ENCODE data around the gene SLC25A27.

Gene SLC25A27

GRCh38 chr6:46648869-46649492 lies 3.8 kb upstream of the SLC25A27 start:
- H3K9me3 ChIP-seq (ENCODE audit: control insufficient read depth in 1 of 2, low read length in 2 of 2) = no peaks in the 10 kb centered on the region
- H3K36me3 ChIP-seq (ENCODE audit: control insufficient read depth in 1 of 2, insufficient read depth in 2 of 2, low read length in 2 of 2) = no peaks in the 10 kb centered on the region
- peaks cover 4 to 5% of the 10 kb centered on the region in 2 donors for H3K27me3 ChIP-seq (ENCODE audit: control insufficient read depth in 1 of 2, insufficient read depth in 2 of 2, low read length in 2 of 2)
- peaks cover 9 to 10% of the 10 kb centered on the region in 2 donors for H3K4me1 ChIP-seq (ENCODE audit: control insufficient read depth in 1 of 2, insufficient read depth in 2 of 2, low read length in 2 of 2)
- no peak overlapping the region for H3K27ac ChIP-seq (ENCODE audit: low read depth, low read length)
- H3K4me3 ChIP-seq (ENCODE audit: low read depth in 1 of 2, low read length in 2 of 2) = no peak overlapping the region
- H3K9ac ChIP-seq (ENCODE audit: low read depth in 1 of 2, low read length in 2 of 2) = no peak overlapping the region

DNA sequence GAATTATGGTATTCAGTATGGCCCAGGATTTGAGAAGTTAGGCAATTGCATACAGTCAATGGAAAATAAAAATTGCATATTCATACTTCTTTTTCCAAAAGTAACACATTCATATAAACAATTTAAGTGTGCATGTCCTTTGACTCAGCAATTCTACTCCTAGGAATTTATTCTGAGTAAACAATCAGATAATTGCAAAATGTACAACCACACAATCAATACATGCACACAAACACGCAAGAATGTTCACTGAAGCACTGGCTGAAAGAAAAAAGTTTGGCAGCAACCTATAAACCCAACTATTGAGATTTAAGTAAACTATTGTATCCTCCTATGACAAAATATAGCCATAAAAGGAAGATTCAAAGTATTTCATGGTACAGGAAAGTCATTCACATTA lies 1.8 kb upstream of the SLC25A27 start:
- Histone ChIP-seq H3K4me1 (ENCODE audit: control insufficient read depth in 1 of 2, insufficient read depth in 2 of 2, low read length in 2 of 2) (peaks cover 9 to 10% of the 10 kb centered on the region in 2 donors), H3K4me3 (ENCODE audit: low read depth in 1 of 2, low read length in 2 of 2) (no peak overlapping the region), H3K27me3 (ENCODE audit: control insufficient read depth in 1 of 2, insufficient read depth in 2 of 2, low read length in 2 of 2) (peaks cover 4 to 7% of the 10 kb centered on the region in 2 donors), H3K9me3 (ENCODE audit: control insufficient read depth in 1 of 2, low read length in 2 of 2) (no peaks in the 10 kb centered on the region), H3K27ac (ENCODE audit: low read depth, low read length) (no peak overlapping the region), H3K9ac (ENCODE audit: low read depth in 1 of 2, low read length in 2 of 2) (no peak overlapping the region), H3K36me3 (ENCODE audit: control insufficient read depth in 1 of 2, insufficient read depth in 2 of 2, low read length in 2 of 2) (no peaks in the 10 kb centered on the region)

GRCh38 chr6:46651816-46652215 lies 959 bp upstream of the SLC25A27 start:
- no peak overlapping the region for H3K27ac ChIP-seq (ENCODE audit: low read depth, low read length)
- H3K4me1 ChIP-seq (ENCODE audit: control insufficient read depth in 1 of 2, insufficient read depth in 2 of 2, low read length in 2 of 2) = peaks cover 9 to 10% of the 10 kb centered on the region in 2 donors
- H3K36me3 ChIP-seq (ENCODE audit: control insufficient read depth in 1 of 2, insufficient read depth in 2 of 2, low read length in 2 of 2) = no peaks in the 10 kb centered on the region
- H3K27me3 ChIP-seq (ENCODE audit: control insufficient read depth in 1 of 2, insufficient read depth in 2 of 2, low read length in 2 of 2) = peaks cover 4 to 7% of the 10 kb centered on the region in 2 donors
- H3K9ac ChIP-seq (ENCODE audit: low read depth in 1 of 2, low read length in 2 of 2) = peak overlapping the region; percentile 63 to 78
- peak overlapping the region; percentile 86 to 87 for H3K4me3 ChIP-seq (ENCODE audit: low read depth in 1 of 2, low read length in 2 of 2)
- no peaks in the 10 kb centered on the region for H3K9me3 ChIP-seq (ENCODE audit: control insufficient read depth in 1 of 2, low read length in 2 of 2)

DNA sequence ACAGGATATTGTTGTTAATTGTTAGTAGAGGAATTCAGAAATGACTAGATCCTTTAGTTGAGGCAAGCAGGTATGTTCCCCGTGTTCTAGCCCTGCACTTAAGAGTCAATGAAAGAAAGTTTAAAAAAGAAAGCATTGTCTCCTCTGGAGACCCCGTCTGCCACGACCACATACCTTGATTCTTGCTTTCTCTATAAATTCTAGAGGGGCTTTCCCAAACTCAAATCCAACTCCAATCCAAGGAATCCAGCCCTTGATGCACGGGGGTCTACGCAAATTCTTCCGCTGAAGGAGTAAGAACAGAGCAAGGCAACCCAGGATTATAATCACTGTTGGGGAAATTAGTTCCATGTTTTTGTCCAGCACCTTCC lies 558 bp upstream of the SLC25A27 start:
- H3K27me3 ChIP-seq (ENCODE audit: control insufficient read depth in 1 of 2, insufficient read depth in 2 of 2, low read length in 2 of 2) = peaks cover 4 to 7% of the 10 kb centered on the region in 2 donors
- no peaks in the 10 kb centered on the region for H3K36me3 ChIP-seq (ENCODE audit: control insufficient read depth in 1 of 2, insufficient read depth in 2 of 2, low read length in 2 of 2)
- peak overlapping the region; percentile 86 to 87 for H3K4me3 ChIP-seq (ENCODE audit: low read depth in 1 of 2, low read length in 2 of 2)
- peak overlapping the region; percentile 63 to 78 for H3K9ac ChIP-seq (ENCODE audit: low read depth in 1 of 2, low read length in 2 of 2)
- no peaks in the 10 kb centered on the region for H3K9me3 ChIP-seq (ENCODE audit: control insufficient read depth in 1 of 2, low read length in 2 of 2)
- peaks cover 9 to 10% of the 10 kb centered on the region in 2 donors for H3K4me1 ChIP-seq (ENCODE audit: control insufficient read depth in 1 of 2, insufficient read depth in 2 of 2, low read length in 2 of 2)
- H3K27ac ChIP-seq (ENCODE audit: low read depth, low read length) = no peak overlapping the region

DNA sequence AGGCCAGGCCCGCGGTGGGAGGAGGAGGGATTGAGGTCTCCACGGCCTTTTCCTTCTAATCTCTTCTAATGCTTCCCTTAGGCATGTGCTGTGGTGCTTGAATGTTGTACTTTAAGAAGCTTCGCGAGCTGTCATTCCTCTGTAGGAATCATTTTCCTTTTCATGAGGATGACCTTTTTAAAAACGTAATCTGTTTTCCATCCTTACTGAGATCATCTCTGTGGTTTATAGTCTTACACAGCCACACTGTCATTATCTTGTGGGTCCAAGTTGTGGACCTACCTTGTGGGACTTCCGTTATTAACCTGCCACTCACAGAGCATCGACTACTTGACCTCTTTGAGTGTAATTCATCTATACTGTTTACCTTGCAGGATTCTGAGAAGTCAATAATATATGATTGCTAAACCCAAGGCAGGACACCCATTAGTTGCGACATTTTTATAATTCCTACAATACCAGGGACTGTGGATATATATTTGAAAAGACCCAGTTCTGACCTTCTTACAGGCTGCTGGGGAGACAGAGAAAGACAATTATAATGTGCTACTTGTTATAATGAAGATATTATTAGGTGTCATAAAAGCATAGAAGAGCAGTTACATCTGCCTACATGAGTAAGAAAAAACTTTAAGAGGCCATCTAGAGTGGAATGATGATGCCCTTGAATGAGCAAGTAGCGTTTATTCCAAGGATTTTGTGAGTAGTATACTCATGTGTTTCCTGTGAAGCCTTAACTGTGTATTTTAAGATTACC lies 842 bp downstream of the SLC25A27 start:
- peak overlapping the region; percentile 63 to 78 for H3K9ac ChIP-seq (ENCODE audit: low read depth in 1 of 2, low read length in 2 of 2)
- H3K4me3 ChIP-seq (ENCODE audit: low read depth in 1 of 2, low read length in 2 of 2) = peak overlapping the region; percentile 86 to 87
- H3K4me1 ChIP-seq (ENCODE audit: control insufficient read depth in 1 of 2, insufficient read depth in 2 of 2, low read length in 2 of 2) = peaks cover 9 to 10% of the 10 kb centered on the region in 2 donors
- H3K27ac ChIP-seq (ENCODE audit: low read depth, low read length) = no peak overlapping the region
- H3K27me3 ChIP-seq (ENCODE audit: control insufficient read depth in 1 of 2, insufficient read depth in 2 of 2, low read length in 2 of 2) = peaks cover 4 to 7% of the 10 kb centered on the region in 2 donors
- H3K36me3 ChIP-seq (ENCODE audit: control insufficient read depth in 1 of 2, insufficient read depth in 2 of 2, low read length in 2 of 2) = no peaks in the 10 kb centered on the region
- no peaks in the 10 kb centered on the region for H3K9me3 ChIP-seq (ENCODE audit: control insufficient read depth in 1 of 2, low read length in 2 of 2)

GRCh38 chr6:46655803-46656202 lies 3.0 kb downstream of the SLC25A27 start:
- Histone ChIP-seq H3K27me3 (ENCODE audit: control insufficient read depth in 1 of 2, insufficient read depth in 2 of 2, low read length in 2 of 2) (peaks cover 4 to 7% of the 10 kb centered on the region in 2 donors), H3K9ac (ENCODE audit: low read depth in 1 of 2, low read length in 2 of 2) (no peak overlapping the region), H3K27ac (ENCODE audit: low read depth, low read length) (no peak overlapping the region), H3K9me3 (ENCODE audit: control insufficient read depth in 1 of 2, low read length in 2 of 2) (no peaks in the 10 kb centered on the region), H3K36me3 (ENCODE audit: control insufficient read depth in 1 of 2, insufficient read depth in 2 of 2, low read length in 2 of 2) (no peaks in the 10 kb centered on the region), H3K4me1 (ENCODE audit: control insufficient read depth in 1 of 2, insufficient read depth in 2 of 2, low read length in 2 of 2) (peaks cover 9% of the 10 kb centered on the region in 2 donors), H3K4me3 (ENCODE audit: low read depth in 1 of 2, low read length in 2 of 2) (no peak overlapping the region)

- no peak overlapping the region for H3K27ac ChIP-seq (ENCODE audit: low read depth, low read length)
- no peaks in the 10 kb centered on the region for H3K36me3 ChIP-seq (ENCODE audit: control insufficient read depth in 1 of 2, insufficient read depth in 2 of 2, low read length in 2 of 2)
- H3K4me1 ChIP-seq (ENCODE audit: control insufficient read depth in 1 of 2, insufficient read depth in 2 of 2, low read length in 2 of 2) = peaks cover 4 to 6% of the 10 kb centered on the region in 2 donors
- no peaks in the 10 kb centered on the region for H3K9me3 ChIP-seq (ENCODE audit: control insufficient read depth in 1 of 2, low read length in 2 of 2)
- H3K27me3 ChIP-seq (ENCODE audit: control insufficient read depth in 1 of 2, insufficient read depth in 2 of 2, low read length in 2 of 2) = peaks cover 4 to 7% of the 10 kb centered on the region in 2 donors
- H3K9ac ChIP-seq (ENCODE audit: low read depth in 1 of 2, low read length in 2 of 2) = no peak overlapping the region
- H3K4me3 ChIP-seq (ENCODE audit: low read depth in 1 of 2, low read length in 2 of 2) = no peak overlapping the region
Observed at GRCh38 chr6:46657642-46658041, 4.9 kb downstream of the SLC25A27 start.

- H3K4me1 ChIP-seq (ENCODE audit: control insufficient read depth in 1 of 2, insufficient read depth in 2 of 2, low read length in 2 of 2) = no peaks in the 10 kb centered on the region
- no peaks in the 10 kb centered on the region for H3K27me3 ChIP-seq (ENCODE audit: control insufficient read depth in 1 of 2, insufficient read depth in 2 of 2, low read length in 2 of 2)
- no peak overlapping the region for H3K9ac ChIP-seq (ENCODE audit: low read depth in 1 of 2, low read length in 2 of 2)
- H3K27ac ChIP-seq (ENCODE audit: low read depth, low read length) = no peak overlapping the region
- H3K36me3 ChIP-seq (ENCODE audit: control insufficient read depth in 1 of 2, insufficient read depth in 2 of 2, low read length in 2 of 2) = no peaks in the 10 kb centered on the region
- H3K9me3 ChIP-seq (ENCODE audit: control insufficient read depth in 1 of 2, low read length in 2 of 2) = no peaks in the 10 kb centered on the region
- no peak overlapping the region for H3K4me3 ChIP-seq (ENCODE audit: low read depth in 1 of 2, low read length in 2 of 2)
Observed at GRCh38 chr6:46661483-46661882, 8.7 kb downstream of the SLC25A27 start.

DNA sequence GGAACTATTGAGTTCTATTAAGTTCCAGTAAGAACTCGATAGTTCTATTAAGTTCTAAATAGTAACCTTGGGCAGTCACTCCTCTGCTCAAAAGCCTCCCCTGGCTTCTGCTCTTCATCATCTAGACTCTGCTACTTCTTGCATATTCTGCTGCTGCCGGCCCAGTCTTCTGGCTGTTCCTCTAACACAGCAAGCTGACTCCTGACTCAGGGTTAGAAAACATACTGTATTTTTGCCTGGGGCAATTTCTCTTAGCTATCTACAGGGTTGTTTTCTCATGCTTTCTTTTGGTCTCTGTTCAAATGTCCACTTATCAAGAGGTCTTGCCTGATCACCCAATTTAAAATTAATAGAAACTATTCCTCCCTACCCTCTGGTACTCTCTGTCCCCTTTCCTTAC lies 14.6 kb downstream of the SLC25A27 start:
- H3K27ac ChIP-seq (ENCODE audit: low read depth, low read length) = no peak overlapping the region
- no peaks in the 10 kb centered on the region for H3K27me3 ChIP-seq (ENCODE audit: control insufficient read depth in 1 of 2, insufficient read depth in 2 of 2, low read length in 2 of 2)
- H3K9me3 ChIP-seq (ENCODE audit: control insufficient read depth in 1 of 2, low read length in 2 of 2) = no peaks in the 10 kb centered on the region
- H3K4me1 ChIP-seq (ENCODE audit: control insufficient read depth in 1 of 2, insufficient read depth in 2 of 2, low read length in 2 of 2) = no peaks in the 10 kb centered on the region
- H3K4me3 ChIP-seq (ENCODE audit: low read depth in 1 of 2, low read length in 2 of 2) = no peak overlapping the region
- no peak overlapping the region for H3K9ac ChIP-seq (ENCODE audit: low read depth in 1 of 2, low read length in 2 of 2)
- H3K36me3 ChIP-seq (ENCODE audit: control insufficient read depth in 1 of 2, insufficient read depth in 2 of 2, low read length in 2 of 2) = no peaks in the 10 kb centered on the region

- Histone ChIP-seq H3K4me3 (ENCODE audit: low read depth in 1 of 2, low read length in 2 of 2) (no peak overlapping the region), H3K4me1 (ENCODE audit: control insufficient read depth in 1 of 2, insufficient read depth in 2 of 2, low read length in 2 of 2) (no peaks in the 10 kb centered on the region), H3K9me3 (ENCODE audit: control insufficient read depth in 1 of 2, low read length in 2 of 2) (no peaks in the 10 kb centered on the region), H3K27ac (ENCODE audit: low read depth, low read length) (no peak overlapping the region), H3K9ac (ENCODE audit: low read depth in 1 of 2, low read length in 2 of 2) (no peak overlapping the region), H3K27me3 (ENCODE audit: control insufficient read depth in 1 of 2, insufficient read depth in 2 of 2, low read length in 2 of 2) (no peaks in the 10 kb centered on the region), H3K36me3 (ENCODE audit: control insufficient read depth in 1 of 2, insufficient read depth in 2 of 2, low read length in 2 of 2) (no peaks in the 10 kb centered on the region)
Observed at GRCh38 chr6:46674410-46674809, 21.6 kb downstream of the SLC25A27 start.
